Lower leg skin (tissue), 3 donors: ENCODE measurements around the gene DNAJC12.

Source experiments
- POLR2A ChIP-seq, 2 donors: fragments of 450-650 bp; IDR thresholded peaks; one replicate each; pipeline ENCODE4 v1.6.1; 2016 to 2017; ENCODE audit warnings: antibody characterized with exemption in 2 of 2, mild to moderate bottlenecking in 1 of 2, moderate library complexity in 1 of 2
- TF ChIP-seq, protein P1 (sequence below), 3 donors: fragments of 450-650 bp; IDR thresholded peaks; one replicate each; pipeline ENCODE4 v1.5.1; 2016; ENCODE audit warnings: antibody characterized with exemption in 3 of 3, mild to moderate bottlenecking in 3 of 3, moderate library complexity in 2 of 3

GRCh38 chr10:67772151-67772550 is 65.8 kb downstream of the DNAJC12 start:
- TF ChIP-seq, protein P1, sequence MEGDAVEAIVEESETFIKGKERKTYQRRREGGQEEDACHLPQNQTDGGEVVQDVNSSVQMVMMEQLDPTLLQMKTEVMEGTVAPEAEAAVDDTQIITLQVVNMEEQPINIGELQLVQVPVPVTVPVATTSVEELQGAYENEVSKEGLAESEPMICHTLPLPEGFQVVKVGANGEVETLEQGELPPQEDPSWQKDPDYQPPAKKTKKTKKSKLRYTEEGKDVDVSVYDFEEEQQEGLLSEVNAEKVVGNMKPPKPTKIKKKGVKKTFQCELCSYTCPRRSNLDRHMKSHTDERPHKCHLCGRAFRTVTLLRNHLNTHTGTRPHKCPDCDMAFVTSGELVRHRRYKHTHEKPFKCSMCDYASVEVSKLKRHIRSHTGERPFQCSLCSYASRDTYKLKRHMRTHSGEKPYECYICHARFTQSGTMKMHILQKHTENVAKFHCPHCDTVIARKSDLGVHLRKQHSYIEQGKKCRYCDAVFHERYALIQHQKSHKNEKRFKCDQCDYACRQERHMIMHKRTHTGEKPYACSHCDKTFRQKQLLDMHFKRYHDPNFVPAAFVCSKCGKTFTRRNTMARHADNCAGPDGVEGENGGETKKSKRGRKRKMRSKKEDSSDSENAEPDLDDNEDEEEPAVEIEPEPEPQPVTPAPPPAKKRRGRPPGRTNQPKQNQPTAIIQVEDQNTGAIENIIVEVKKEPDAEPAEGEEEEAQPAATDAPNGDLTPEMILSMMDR (IDR thresholded peaks at IDR 0.05), result no peak
- TF ChIP-seq POLR2A (IDR thresholded peaks at IDR 0.05), result no peak
